Activated CD8-positive, alpha-beta memory T cell treated with anti-CD3 and anti-CD28 coated beads, Interleukin-2, amount 10 ng/mL, durations not matched to agents 7 days and 5 days (primary cell): Measurements from ENCODE around the gene STK38. TPM values are rescaled to one million over a fixed set of nuclear protein-coding genes. Genes with fewer than 3 reads are reported as not detected.

ENCODE experiments used
- ATAC-seq: fragments of 150-1000 bp; cut with Tn5 transposase; one replicate; pipeline ENCODE4 v1.10.0; 2021; ENCODE audit warnings: moderate library complexity
- CTCF ChIA-PET: fragments of 350-600 bp; sonication (Branson Sonifier 250); formaldehyde crosslinking; loops from one replicate; lab custom pipeline; 2021; ENCODE audit warnings: antibody characterized with exemption; lab: Charles Lee
- DNase-seq: peaks from one replicate; pipeline ENCODE4 v3.0.0-alpha.2; 2020
- H3K27ac Mint-ChIP-seq: one replicate; pipeline ENCODE4 v1.8.0; 2021; ENCODE audit warnings: mild to moderate bottlenecking, mixed read lengths
- H3K27me3 Mint-ChIP-seq: one replicate; pipeline ENCODE4 v1.8.0; 2021; ENCODE audit warnings: mixed read lengths
- H3K36me3 Mint-ChIP-seq: one replicate; pipeline ENCODE4 v1.8.0; 2021; ENCODE audit warnings: mild to moderate bottlenecking, mixed read lengths
- H3K4me1 Mint-ChIP-seq: one replicate; pipeline ENCODE4 v1.8.0; 2021; ENCODE audit warnings: mixed read lengths
- H3K4me3 Mint-ChIP-seq: one replicate; pipeline ENCODE4 v1.8.0; 2021; ENCODE audit warnings: mild to moderate bottlenecking, moderate library complexity, mixed read lengths
- H3K9me3 Mint-ChIP-seq: one replicate; pipeline ENCODE4 v1.8.0; 2022; ENCODE audit warnings: low read depth, mixed read lengths
- total RNA-seq, 2 experiments: library from RNA; stranded (reverse); gene quantifications; one replicate each; pipeline ENCODE4 v1.2.3, GENCODE V29; 2021

The STK38 gene
- total RNA-seq, 2 experiments from 2014 or later: 47.7 to 54.7 TPM

DNA sequence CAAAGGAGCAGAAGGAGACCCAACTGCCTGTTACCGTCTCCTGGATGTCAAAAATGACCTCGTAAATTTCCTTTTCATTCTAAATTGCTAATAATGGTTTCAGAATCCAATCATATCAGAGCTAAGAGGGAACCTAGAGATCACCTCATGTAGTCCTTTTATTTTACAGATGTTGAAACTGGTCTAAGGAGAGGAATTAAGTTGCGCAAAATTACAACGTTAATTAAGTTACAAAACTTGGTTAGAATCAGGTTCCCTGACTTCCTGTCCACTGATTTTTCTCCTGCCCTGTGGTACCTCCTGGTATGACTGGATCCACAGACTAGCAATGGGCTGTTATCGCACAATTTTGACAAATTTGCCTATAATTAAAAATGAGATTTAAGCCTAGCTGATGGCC is 9.0 kb upstream of the STK38 start:
- ATAC-seq (no peak), DNase-seq (no peak)
- Mint-ChIP-seq H3K9me3 (no peaks in the 10 kb centered on the region), H3K27ac (no peak overlapping the region), H3K36me3 (peaks cover 1% of the 10 kb centered on the region), H3K4me3 (no peak overlapping the region), H3K27me3 (peaks cover 13% of the 10 kb centered on the region), H3K4me1 (no peaks in the 10 kb centered on the region)
- CTCF ChIA-PET: no interaction called here

DNA sequence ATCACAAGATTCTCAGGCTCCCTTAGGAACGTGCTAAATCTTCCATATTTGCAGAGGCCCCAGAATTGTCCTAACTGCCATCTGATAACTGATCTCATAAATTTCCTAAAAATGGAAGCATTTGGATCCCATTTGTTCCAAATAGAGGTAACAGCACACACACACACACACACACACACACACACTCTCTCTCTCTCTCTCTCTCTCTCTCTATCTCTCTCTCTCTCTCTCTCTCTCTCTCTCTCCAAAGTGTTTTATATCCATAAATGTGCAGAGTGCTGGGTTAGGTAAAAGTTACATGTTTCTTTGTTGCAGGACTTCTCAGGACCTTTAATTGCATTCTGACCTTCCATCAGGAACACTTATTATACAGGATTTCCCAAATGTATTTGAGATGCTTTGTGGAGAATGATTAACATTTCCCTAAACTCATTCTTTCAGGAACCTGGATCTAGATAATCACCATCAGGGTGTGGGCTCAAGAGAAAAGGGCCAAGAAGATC is 8.5 kb upstream of the STK38 start:
- H3K9me3 Mint-ChIP-seq: no peaks in the 10 kb centered on the region
- H3K27ac Mint-ChIP-seq: no peak overlapping the region
- H3K27me3 Mint-ChIP-seq: peaks cover 11% of the 10 kb centered on the region
- H3K4me1 Mint-ChIP-seq: no peaks in the 10 kb centered on the region
- peaks cover 1% of the 10 kb centered on the region for H3K36me3 Mint-ChIP-seq
- H3K4me3 Mint-ChIP-seq: no peak overlapping the region
- no peak for DNase-seq
- no peak for ATAC-seq
- CTCF ChIA-PET: no interaction called here

- CTCF ChIA-PET: interaction anchor here (1.2 kb wide), 1 partner anchor 15 kb away, joined by 3 read pairs; no protein-coding TSS in a partner anchor
- DNase-seq (no peak), ATAC-seq (no peak)
- no peaks in the 10 kb centered on the region for H3K27me3 Mint-ChIP-seq
- no peaks in the 10 kb centered on the region for H3K9me3 Mint-ChIP-seq
- H3K4me3 Mint-ChIP-seq: no peak overlapping the region
- H3K4me1 Mint-ChIP-seq: peaks cover 18% of the 10 kb centered on the region
- H3K27ac Mint-ChIP-seq: no peak overlapping the region
- peaks cover 1% of the 10 kb centered on the region for H3K36me3 Mint-ChIP-seq
Measured at GRCh38 chr6:36550473-36551000, 3.3 kb upstream of the STK38 start.

DNA sequence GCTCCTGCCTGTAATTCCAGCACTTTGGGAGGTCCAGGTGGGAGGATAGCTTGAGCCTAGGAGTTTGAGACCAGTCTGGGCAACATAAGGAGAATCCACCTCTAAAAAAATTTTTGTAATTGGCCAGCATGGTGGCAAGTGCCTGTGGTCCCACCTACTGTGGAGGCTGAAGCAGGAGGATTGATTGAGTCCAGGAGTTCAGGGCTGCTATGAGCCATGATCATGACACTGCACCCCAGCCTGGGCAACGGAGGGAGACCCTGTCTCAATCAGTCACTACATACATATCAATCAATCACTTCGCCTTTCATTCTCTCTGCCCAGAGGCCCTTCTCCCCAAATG is 1.1 kb upstream of the STK38 start:
- ATAC-seq (no peak), DNase-seq (no peak)
- H3K27me3 Mint-ChIP-seq: no peaks in the 10 kb centered on the region
- H3K4me1 Mint-ChIP-seq: peaks cover 36% of the 10 kb centered on the region
- H3K4me3 Mint-ChIP-seq: no peak overlapping the region
- peak overlapping the region; percentile 71 for H3K27ac Mint-ChIP-seq
- peaks cover 9% of the 10 kb centered on the region for H3K36me3 Mint-ChIP-seq
- CTCF ChIA-PET: interaction anchor here (0.9 to 1.6 kb wide), 5 partner anchors 12 to 48 kb away, joined by 3 to 5 read pairs (median 3); no protein-coding TSS in a partner anchor
- no peaks in the 10 kb centered on the region for H3K9me3 Mint-ChIP-seq

DNA sequence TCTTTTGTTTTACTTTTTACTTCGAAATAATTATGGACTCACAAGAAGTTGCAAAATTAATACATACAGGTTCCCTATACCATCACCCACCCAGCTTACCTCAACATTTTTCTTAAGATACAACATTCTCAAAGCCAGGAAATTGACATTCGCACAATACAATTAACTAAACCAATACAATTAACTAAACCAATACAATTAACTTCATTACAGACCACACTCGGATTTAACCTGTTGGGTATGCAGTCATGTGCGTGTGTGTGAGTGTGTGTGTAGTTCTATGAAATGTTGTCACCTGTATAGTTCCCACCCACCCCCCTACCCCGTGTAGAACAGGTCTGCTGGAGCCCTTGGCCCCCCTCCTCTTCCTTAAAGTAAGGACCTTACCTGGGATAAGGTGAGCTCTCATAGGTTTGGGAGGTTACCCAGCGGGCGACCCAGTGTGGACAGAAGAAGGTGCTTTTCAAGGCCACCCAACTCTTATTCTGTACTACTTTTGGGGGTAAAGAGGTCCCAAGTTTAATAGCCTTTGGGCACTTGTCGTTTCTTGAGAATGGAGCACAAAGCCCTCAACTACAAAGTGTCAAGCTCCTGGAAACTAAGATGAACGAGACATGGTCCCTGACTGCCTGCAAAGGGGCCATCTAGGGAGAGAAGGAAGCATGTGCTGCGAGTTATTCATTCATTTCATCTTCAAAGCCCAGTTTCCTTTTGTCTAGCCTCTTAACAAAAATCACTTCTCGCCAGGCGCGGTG is 544 bp upstream of the STK38 start:
- ATAC-seq (no peak), DNase-seq (no peak)
- CTCF ChIA-PET: interaction anchor here (0.9 to 1.6 kb wide), 6 partner anchors 13 to 125 kb away, joined by 3 to 5 read pairs (median 3); no protein-coding TSS in a partner anchor

GRCh38 chr6:36546308-36546919 is 865 bp downstream of the STK38 start:
- DNase-seq: peak; percentile 48
- Mint-ChIP-seq H3K9me3 (no peaks in the 10 kb centered on the region), H3K36me3 (peaks cover 14% of the 10 kb centered on the region), H3K27me3 (no peaks in the 10 kb centered on the region), H3K4me1 (peaks cover 45% of the 10 kb centered on the region), H3K27ac (peak overlapping the region; percentile 93), H3K4me3 (peak overlapping the region; percentile 99)
- CTCF ChIA-PET: interaction anchor here (0.9 to 3.7 kb wide), 3 partner anchors 33 to 52 kb away, joined by 3 to 27 read pairs (median 6); partner anchors contain the start of gene SRSF3
- ATAC-seq: peak; percentile 10

More for the DNA sequence above, 544 bp upstream of the STK38 start:
- H3K36me3 Mint-ChIP-seq: peaks cover 12% of the 10 kb centered on the region
- peak overlapping the region; percentile 99 for H3K4me3 Mint-ChIP-seq
- no peaks in the 10 kb centered on the region for H3K27me3 Mint-ChIP-seq
- H3K9me3 Mint-ChIP-seq: no peaks in the 10 kb centered on the region
- peaks cover 40% of the 10 kb centered on the region for H3K4me1 Mint-ChIP-seq
- peak overlapping the region; percentile 93 for H3K27ac Mint-ChIP-seq

DNA sequence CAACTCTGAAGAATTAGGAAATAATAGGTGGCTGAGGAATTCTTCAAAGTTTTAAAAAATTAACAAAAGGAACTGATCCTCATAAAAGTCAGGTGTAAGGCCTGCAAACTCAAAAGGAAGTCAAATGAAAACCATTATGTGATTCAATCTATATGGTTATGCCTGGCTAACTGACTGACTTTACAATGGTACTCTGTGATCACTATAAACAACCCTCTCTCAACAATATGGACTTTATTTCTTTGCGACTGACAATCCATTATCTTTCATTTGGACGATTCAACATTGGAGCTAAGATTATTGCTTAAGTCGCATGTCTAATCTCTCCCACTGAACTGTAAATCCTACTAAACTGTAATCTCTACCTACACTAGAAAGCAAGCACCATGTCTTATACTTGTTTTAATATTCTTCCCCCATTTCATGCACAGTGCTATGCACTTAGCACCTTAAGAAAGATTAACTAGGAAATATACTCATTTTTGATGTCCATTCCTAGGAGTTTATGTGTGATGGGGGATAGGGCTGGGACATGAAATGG is 1.4 kb downstream of the STK38 start:
- Mint-ChIP-seq H3K36me3 (peaks cover 16% of the 10 kb centered on the region), H3K27ac (peak overlapping the region; percentile 93), H3K4me3 (peak overlapping the region; percentile 99), H3K9me3 (no peaks in the 10 kb centered on the region), H3K4me1 (peaks cover 48% of the 10 kb centered on the region), H3K27me3 (no peaks in the 10 kb centered on the region)
- DNase-seq (no peak), ATAC-seq (no peak)
- CTCF ChIA-PET: interaction anchor here (0.9 to 3.7 kb wide), 4 partner anchors 33 to 52 kb away, joined by 3 to 27 read pairs (median 6); partner anchors contain the start of gene SRSF3

GRCh38 chr6:36544228-36544627 is 3.1 kb downstream of the STK38 start:
- Mint-ChIP-seq H3K4me1 (peaks cover 53% of the 10 kb centered on the region), H3K27ac (peak overlapping the region; percentile 88), H3K9me3 (no peaks in the 10 kb centered on the region), H3K36me3 (peaks cover 28% of the 10 kb centered on the region), H3K4me3 (peak overlapping the region; percentile 74), H3K27me3 (no peaks in the 10 kb centered on the region)
- DNase-seq (peak; percentile 83), ATAC-seq (no peak)
- CTCF ChIA-PET: interaction anchor here (0.8 to 3.7 kb wide), 5 partner anchors 23 to 101 kb away, joined by 3 to 27 read pairs (median 3); partner anchors contain the start of gene KCTD20

- DNase-seq: no peak
- CTCF ChIA-PET: no interaction called here
- Mint-ChIP-seq H3K4me3 (no peak overlapping the region), H3K27me3 (no peaks in the 10 kb centered on the region), H3K4me1 (peaks cover 40% of the 10 kb centered on the region), H3K27ac (no peak overlapping the region), H3K36me3 (peaks cover 41% of the 10 kb centered on the region), H3K9me3 (no peaks in the 10 kb centered on the region)
- no peak for ATAC-seq
Measured at GRCh38 chr6:36542041-36542440, 5.2 kb downstream of the STK38 start.

DNA sequence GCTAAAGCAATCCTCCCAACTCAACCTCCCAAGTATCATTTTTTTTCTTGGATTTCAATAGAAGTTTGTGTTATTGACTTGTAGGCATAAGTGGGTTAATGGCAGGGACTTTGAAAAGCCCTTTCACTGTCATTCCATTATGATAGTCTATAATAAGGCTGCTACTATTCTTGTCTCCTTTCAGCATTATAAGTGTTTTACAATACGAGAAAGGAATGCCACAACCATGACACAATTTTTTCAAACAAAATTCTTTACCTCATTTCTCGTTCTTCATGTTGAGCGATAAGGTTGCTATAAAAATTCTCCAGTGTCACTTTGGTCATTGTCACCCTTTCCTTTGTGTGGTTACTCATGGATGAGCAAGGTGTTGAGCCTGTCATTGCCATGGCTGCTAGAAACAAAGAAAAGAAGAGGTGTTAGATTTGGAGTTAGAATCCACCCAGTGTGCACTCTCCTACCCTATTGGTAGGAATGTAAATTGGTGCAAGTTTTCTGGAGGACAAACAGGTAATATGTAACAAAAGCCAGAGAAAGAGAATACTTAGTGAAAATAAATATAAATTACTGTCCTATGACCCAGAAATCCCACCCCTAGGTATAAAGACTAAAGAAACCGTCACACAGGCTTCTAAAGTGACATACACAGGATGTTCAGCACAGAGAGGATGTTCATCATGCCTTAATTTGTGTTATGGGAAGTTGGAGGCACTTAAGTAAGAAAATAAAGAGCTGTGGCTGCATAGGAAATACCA is 7.3 kb downstream of the STK38 start:
- H3K4me3 Mint-ChIP-seq: no peak overlapping the region
- no peak for DNase-seq

GRCh38 chr6:36536873-36537547 is 10.3 kb downstream of the STK38 start:
- Mint-ChIP-seq H3K27ac (no peak overlapping the region), H3K4me1 (peaks cover 28% of the 10 kb centered on the region), H3K4me3 (no peak overlapping the region), H3K27me3 (no peaks in the 10 kb centered on the region), H3K9me3 (no peaks in the 10 kb centered on the region), H3K36me3 (peaks cover 61% of the 10 kb centered on the region)
- CTCF ChIA-PET: interaction anchor here (0.7 kb wide), 1 partner anchor 17 kb away, joined by 3 read pairs; no protein-coding TSS in a partner anchor
- no peak for DNase-seq
- ATAC-seq: no peak

More for the DNA sequence above, 7.3 kb downstream of the STK38 start:
- peak; percentile 59 for ATAC-seq
- Mint-ChIP-seq H3K9me3 (no peaks in the 10 kb centered on the region), H3K36me3 (peaks cover 52% of the 10 kb centered on the region), H3K27ac (peak overlapping the region; percentile 27), H3K27me3 (no peaks in the 10 kb centered on the region), H3K4me1 (peaks cover 43% of the 10 kb centered on the region)
- CTCF ChIA-PET: no interaction called here

GRCh38 chr6:36533321-36533720 is 14.0 kb downstream of the STK38 start:
- peaks cover 21% of the 10 kb centered on the region for H3K4me1 Mint-ChIP-seq
- CTCF ChIA-PET: interaction anchor here (1.0 to 1.1 kb wide), 2 partner anchors 46 to 192 kb away, joined by 3 to 5 read pairs; no protein-coding TSS in a partner anchor
- no peak overlapping the region for H3K27ac Mint-ChIP-seq
- no peaks in the 10 kb centered on the region for H3K9me3 Mint-ChIP-seq
- H3K27me3 Mint-ChIP-seq: no peaks in the 10 kb centered on the region
- no peak overlapping the region for H3K4me3 Mint-ChIP-seq
- DNase-seq (no peak), ATAC-seq (no peak)
- peaks cover 57% of the 10 kb centered on the region for H3K36me3 Mint-ChIP-seq
